ENCODE results near the gene WIPF3.
A peak's percentile ranks its signal among the peaks of the same experiment; 100 is the strongest.

WIPF3 gene

DNA sequence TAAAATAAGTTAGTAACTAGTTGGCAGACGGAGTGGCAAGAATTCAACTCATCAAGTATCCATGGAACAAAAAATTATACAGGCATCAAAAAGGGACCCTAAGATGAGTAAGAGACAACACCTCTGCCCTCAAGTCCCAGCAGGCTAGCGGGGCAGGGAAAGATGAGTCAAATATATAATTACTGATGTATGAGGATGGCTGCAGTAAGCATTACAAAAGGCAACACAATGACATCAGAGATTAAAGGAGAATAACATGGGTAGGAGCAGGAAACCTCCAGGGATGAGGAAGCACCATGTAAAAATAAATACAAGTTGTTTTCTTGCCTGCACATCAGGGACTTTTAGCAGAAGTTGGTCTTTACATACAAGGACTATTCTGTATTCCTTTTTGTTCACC is 133.9 kb downstream of the WIPF3 start:
- Histone ChIP-seq H3K36me3 (replicated peaks) (peaks cover 70% of the 10 kb centered on the region), H3K27ac (no peak overlapping the region), H3K27me3 (replicated peaks) (no peaks in the 10 kb centered on the region), H3K4me3 (ENCODE audit: low read depth, low read length) (no peak overlapping the region)
- in situ Hi-C loops (cut with HindIII; ENCODE audit: low pct_ligation_motif_present, low sequenced_read_pairs), result no loop called here
- TF ChIP-seq, protein P1, sequence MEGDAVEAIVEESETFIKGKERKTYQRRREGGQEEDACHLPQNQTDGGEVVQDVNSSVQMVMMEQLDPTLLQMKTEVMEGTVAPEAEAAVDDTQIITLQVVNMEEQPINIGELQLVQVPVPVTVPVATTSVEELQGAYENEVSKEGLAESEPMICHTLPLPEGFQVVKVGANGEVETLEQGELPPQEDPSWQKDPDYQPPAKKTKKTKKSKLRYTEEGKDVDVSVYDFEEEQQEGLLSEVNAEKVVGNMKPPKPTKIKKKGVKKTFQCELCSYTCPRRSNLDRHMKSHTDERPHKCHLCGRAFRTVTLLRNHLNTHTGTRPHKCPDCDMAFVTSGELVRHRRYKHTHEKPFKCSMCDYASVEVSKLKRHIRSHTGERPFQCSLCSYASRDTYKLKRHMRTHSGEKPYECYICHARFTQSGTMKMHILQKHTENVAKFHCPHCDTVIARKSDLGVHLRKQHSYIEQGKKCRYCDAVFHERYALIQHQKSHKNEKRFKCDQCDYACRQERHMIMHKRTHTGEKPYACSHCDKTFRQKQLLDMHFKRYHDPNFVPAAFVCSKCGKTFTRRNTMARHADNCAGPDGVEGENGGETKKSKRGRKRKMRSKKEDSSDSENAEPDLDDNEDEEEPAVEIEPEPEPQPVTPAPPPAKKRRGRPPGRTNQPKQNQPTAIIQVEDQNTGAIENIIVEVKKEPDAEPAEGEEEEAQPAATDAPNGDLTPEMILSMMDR (IDR thresholded peaks at IDR 0.05; ENCODE audit: low read depth, low read length, missing control alignments), result no peak
- no peak for DNase-seq

DNA sequence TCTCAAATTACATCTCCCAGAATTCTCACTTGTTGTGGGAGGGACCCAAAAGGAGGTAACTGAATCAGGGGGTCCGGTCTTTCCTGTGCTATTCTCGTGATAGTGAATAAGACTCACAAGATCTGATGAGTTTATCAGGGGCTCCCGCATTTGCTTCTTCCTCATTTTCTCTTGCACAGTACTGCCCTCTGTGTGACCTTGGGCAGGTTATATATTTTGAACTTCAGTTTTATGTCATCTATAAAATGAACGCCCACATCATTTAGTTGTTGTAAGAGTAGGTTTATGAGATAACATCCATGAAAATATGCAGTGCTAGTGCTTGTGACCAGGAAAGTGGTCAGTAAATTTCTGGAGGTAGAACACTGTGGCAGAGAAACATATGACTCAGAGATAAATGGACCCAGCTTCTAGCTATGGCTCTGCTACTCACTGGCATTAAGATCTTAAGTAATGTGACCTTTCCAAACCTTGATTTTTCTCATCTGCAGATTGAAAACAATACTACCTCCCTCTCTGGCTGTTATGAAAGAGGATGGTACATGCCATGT is 139.0 kb downstream of the WIPF3 start:
- H3K27me3 ChIP-seq (replicated peaks), result no peaks in the 10 kb centered on the region
- no peak overlapping the region for H3K27ac ChIP-seq
- in situ Hi-C loops (cut with HindIII; ENCODE audit: low pct_ligation_motif_present, low sequenced_read_pairs), result no loop called here
- TF ChIP-seq, protein P1 (IDR thresholded peaks at IDR 0.05; ENCODE audit: low read depth, low read length, missing control alignments), result no peak
- H3K36me3 ChIP-seq (replicated peaks), result peaks cover 57% of the 10 kb centered on the region
- no peak overlapping the region for H3K4me3 ChIP-seq (ENCODE audit: low read depth, low read length)
- no peak for DNase-seq

DNA sequence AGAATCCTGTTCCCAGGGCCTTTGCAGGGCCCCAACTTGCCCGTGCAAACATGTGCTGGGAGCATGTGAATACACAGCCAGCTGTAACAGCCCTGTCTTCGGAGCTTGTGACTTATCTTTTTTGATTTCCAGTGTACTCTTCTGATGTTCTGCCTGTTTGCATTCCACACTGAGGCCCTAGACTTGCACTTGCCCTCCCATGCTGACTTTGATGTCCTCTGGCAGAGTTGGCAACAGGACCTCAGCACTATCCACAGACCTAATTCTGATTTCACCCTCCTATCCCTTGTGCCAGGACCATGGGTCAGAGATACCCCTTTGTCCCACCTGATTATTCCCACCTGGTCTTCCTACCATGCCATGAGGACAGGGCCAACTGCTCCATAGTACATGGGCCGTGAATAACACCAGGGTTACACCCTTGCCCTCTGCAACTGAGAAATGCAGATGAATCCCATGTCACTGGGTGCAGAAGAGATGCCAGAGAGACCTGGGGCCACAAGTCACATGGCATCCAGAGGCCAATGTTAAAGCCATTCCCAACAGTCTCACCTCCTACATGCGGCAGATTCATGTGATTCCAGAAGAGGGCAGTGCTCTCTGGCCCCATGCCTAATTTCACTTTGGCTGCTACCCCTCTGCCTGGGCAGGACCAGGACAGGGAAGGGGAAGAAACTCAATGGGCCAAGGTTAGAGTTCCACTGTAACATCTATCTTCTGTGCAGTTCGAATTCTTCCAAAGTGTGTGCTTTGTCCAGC is 140.3 kb downstream of the WIPF3 start:
- no peak for DNase-seq
- TF ChIP-seq, protein P1 (IDR thresholded peaks at IDR 0.05; ENCODE audit: low read depth, low read length, missing control alignments), result peak; percentile 61
- Histone ChIP-seq H3K4me3 (ENCODE audit: low read depth, low read length) (no peak overlapping the region), H3K36me3 (replicated peaks) (peaks cover 60% of the 10 kb centered on the region), H3K27ac (no peak overlapping the region), H3K27me3 (replicated peaks) (no peaks in the 10 kb centered on the region)
- in situ Hi-C loops (cut with HindIII; ENCODE audit: low pct_ligation_motif_present, low sequenced_read_pairs), result no loop called here

DNA sequence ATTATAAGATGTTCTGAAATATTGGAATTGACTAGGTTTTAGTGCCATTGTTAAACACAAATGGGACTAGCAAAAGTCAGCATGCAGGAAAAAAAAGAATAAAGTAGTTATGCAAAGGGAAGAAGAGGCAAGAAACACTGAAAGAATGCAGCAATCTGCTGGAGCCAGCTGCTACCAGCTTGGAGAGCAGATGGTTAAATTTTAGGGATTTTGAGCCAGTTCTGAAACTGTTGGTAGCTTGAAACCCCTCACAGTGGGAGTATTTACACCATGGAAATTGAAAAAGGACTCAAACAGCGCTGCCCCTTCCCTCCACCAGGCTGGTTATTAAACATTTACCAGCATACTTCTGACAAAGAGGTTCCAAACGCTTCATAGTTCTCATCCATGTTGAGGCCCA is 142.3 kb downstream of the WIPF3 start:
- H3K36me3 ChIP-seq (replicated peaks), result peaks cover 62% of the 10 kb centered on the region
- TF ChIP-seq, protein P1 (IDR thresholded peaks at IDR 0.05; ENCODE audit: low read depth, low read length, missing control alignments), result no peak
- H3K27ac ChIP-seq, result no peak overlapping the region
- H3K27me3 ChIP-seq (replicated peaks), result no peaks in the 10 kb centered on the region
- DNase-seq, result no peak
- in situ Hi-C loops (cut with HindIII; ENCODE audit: low pct_ligation_motif_present, low sequenced_read_pairs), result no loop called here
- no peak overlapping the region for H3K4me3 ChIP-seq (ENCODE audit: low read depth, low read length)

DNA sequence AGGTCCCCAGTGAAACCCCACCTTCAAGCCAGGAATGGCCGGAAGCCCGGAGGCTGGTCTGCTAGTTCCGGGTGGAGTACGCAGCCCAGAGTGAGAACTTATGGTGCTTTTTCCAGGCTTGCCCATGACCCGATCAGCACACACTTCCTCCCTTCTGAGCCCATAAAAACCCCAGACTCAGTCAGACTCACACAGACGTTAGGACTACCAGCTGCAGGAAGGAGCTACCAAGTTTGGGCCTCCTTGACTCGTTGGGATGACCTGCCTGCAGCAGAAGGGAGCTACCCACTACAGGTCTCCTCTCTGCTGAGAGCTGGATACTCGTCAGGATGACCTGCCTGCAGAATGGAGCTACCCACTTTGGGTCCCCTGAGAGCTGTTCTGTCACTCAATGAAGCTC is 144.2 kb downstream of the WIPF3 start:
- H3K36me3 ChIP-seq (replicated peaks), result peaks cover 58% of the 10 kb centered on the region
- DNase-seq, result no peak
- no peak overlapping the region for H3K4me3 ChIP-seq (ENCODE audit: low read depth, low read length)
- H3K27me3 ChIP-seq (replicated peaks), result no peaks in the 10 kb centered on the region
- in situ Hi-C loops (cut with HindIII; ENCODE audit: low pct_ligation_motif_present, low sequenced_read_pairs), result no loop called here
- TF ChIP-seq, protein P1 (IDR thresholded peaks at IDR 0.05; ENCODE audit: low read depth, low read length, missing control alignments), result no peak
- no peak overlapping the region for H3K27ac ChIP-seq
